ENCODE data around the gene ZNF521. TPM values are rescaled to one million over a fixed set of nuclear protein-coding genes. Genes with fewer than 3 reads are reported as not detected.

ZNF521 gene
- total and polyA plus RNA-seq, 10 of the 15 experiments (the other 5 are each of a cell fraction or from before 2014, with no cell fraction given) = 0.02 to 0.05 (median 0.04) TPM; not detected in 6

DNA sequence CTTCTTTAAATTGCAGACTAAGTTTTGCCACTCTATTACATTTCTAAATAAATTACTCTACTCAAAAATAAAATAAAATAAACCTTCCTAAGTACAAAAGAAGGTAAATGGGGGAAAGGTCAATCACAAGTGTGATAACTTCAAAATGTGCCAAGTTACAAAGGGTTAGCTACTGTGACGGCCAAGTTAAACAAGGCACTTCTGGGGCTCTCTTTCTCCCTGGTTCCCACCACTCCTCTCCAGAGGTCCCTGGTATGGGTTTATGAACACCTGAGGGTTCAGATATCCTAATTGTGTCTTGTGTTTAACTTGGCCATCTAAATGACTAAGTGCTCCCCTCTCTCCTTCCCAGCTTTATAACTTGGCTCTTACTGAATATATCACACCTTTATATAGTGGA, 5.4 kb downstream of the ZNF521 start:
- Histone ChIP-seq H3K4me2 (ENCODE audit: control insufficient read depth, insufficient read depth) (no peak overlapping the region), H3K36me3 (ENCODE audit: control insufficient read depth in 2 of 2, insufficient read depth in 2 of 2, low read length in 1 of 2) (no peaks in the 10 kb centered on the region), H3K9me3 (replicated peaks; ENCODE audit: control insufficient read depth, insufficient read depth, low read length) (no peaks in the 10 kb centered on the region), H3K9ac (ENCODE audit: control insufficient read depth, insufficient read depth, low read length) (no peak overlapping the region), H3K27ac (ENCODE audit: control insufficient read depth, insufficient read depth) (no peak overlapping the region), H3K79me2 (ENCODE audit: control insufficient read depth, insufficient read depth, low read length) (no peaks in the 10 kb centered on the region), H3K4me1 (ENCODE audit: control insufficient read depth, insufficient read depth, low read length) (no peaks in the 10 kb centered on the region), H3K27me3 (replicated peaks in 1 of 2; ENCODE audit: control insufficient read depth in 2 of 2, insufficient read depth in 2 of 2, low read length in 1 of 2) (peaks cover 3 to 17% of the 10 kb centered on the region in 2 experiments; a peak in 3 of 4 replicates), H2AFZ (ENCODE audit: control insufficient read depth, low read depth, low read length) (no peak overlapping the region), H4K20me1 (ENCODE audit: control insufficient read depth, insufficient read depth) (no peaks in the 10 kb centered on the region), H3K4me3 (no peak overlapping the region)
- BruUV-seq (replicated peaks) = no TSS peak
- ChIA-PET POLR2A (no interaction called here), SMC1A (ENCODE audit: uncharacterized antibody, unreplicated experiment) (no interaction called here), CTCF (no interaction called here), RAD21 (ENCODE audit: unreplicated experiment) (no interaction called here)
- TF ChIP-seq, protein P1, sequence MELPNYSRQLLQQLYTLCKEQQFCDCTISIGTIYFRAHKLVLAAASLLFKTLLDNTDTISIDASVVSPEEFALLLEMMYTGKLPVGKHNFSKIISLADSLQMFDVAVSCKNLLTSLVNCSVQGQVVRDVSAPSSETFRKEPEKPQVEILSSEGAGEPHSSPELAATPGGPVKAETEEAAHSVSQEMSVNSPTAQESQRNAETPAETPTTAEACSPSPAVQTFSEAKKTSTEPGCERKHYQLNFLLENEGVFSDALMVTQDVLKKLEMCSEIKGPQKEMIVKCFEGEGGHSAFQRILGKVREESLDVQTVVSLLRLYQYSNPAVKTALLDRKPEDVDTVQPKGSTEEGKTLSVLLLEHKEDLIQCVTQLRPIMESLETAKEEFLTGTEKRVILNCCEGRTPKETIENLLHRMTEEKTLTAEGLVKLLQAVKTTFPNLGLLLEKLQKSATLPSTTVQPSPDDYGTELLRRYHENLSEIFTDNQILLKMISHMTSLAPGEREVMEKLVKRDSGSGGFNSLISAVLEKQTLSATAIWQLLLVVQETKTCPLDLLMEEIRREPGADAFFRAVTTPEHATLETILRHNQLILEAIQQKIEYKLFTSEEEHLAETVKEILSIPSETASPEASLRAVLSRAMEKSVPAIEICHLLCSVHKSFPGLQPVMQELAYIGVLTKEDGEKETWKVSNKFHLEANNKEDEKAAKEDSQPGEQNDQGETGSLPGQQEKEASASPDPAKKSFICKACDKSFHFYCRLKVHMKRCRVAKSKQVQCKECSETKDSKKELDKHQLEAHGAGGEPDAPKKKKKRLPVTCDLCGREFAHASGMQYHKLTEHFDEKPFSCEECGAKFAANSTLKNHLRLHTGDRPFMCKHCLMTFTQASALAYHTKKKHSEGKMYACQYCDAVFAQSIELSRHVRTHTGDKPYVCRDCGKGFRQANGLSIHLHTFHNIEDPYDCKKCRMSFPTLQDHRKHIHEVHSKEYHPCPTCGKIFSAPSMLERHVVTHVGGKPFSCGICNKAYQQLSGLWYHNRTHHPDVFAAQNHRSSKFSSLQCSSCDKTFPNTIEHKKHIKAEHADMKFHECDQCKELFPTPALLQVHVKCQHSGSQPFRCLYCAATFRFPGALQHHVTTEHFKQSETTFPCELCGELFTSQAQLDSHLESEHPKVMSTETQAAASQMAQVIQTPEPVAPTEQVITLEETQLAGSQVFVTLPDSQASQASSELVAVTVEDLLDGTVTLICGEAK (IDR thresholded peaks at IDR 0.05; ENCODE audit: borderline replicate concordance) = no peak
- TF ChIP-seq EED (IDR thresholded peaks at IDR 0.05; ENCODE audit: low read depth) (no peak), CHD1 (IDR thresholded peaks at IDR 0.05; ENCODE audit: low read depth, low read length) (no peak), FOS (IDR thresholded peaks at IDR 0.05; ENCODE audit: borderline replicate concordance, extremely low read depth, insufficient read length) (no peak), STAT1 (conservative IDR thresholded peaks at IDR 0.05) (no peak), HDAC6 (IDR thresholded peaks at IDR 0.05; ENCODE audit: unreplicated experiment) (no peak), TCF3 (IDR thresholded peaks at IDR 0.05; ENCODE audit: borderline replicate concordance, insufficient read depth, low read depth, low read length) (no peak), ASH2L (IDR thresholded peaks at IDR 0.05; ENCODE audit: borderline replicate concordance, low read depth) (no peak), NFYA (IDR thresholded peaks at IDR 0.05; ENCODE audit: borderline replicate concordance, low read depth, low read length) (no peak), YBX1 (IDR thresholded peaks at IDR 0.05) (no peak), CBX5 (IDR thresholded peaks at IDR 0.05; ENCODE audit: low read depth) (no peak), POLR2AphosphoS5 (IDR thresholded peaks at IDR 0.05; ENCODE audit: low read length) (no peak), NFXL1 (IDR thresholded peaks at IDR 0.05; ENCODE audit: borderline replicate concordance) (no peak), MTA3 (IDR thresholded peaks at IDR 0.05; ENCODE audit: borderline replicate concordance, low read length) (no peak), CREB1 (IDR thresholded peaks at IDR 0.05; ENCODE audit: low read depth) (no peak)
- TF ChIP-seq, protein P2, sequence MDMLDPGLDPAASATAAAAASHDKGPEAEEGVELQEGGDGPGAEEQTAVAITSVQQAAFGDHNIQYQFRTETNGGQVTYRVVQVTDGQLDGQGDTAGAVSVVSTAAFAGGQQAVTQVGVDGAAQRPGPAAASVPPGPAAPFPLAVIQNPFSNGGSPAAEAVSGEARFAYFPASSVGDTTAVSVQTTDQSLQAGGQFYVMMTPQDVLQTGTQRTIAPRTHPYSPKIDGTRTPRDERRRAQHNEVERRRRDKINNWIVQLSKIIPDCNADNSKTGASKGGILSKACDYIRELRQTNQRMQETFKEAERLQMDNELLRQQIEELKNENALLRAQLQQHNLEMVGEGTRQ (IDR thresholded peaks at IDR 0.05; ENCODE audit: borderline replicate concordance, low read depth, low read length) = no peak
- DNase-seq (ENCODE audit: low read depth, low spot score) = no peak
- 94% methylated on average over 1 of the region's 1 CpG for WGBS (ENCODE audit: insufficient coverage, insufficient replicate concordance, low lambda C conversion rate, missing lambda C conversion rate)
- no peak for FAIRE-seq
- intact Hi-C loops (cut with micrococcal nuclease; ENCODE audit: unreplicated experiment) = no loop called here
- in situ Hi-C loops (cut with MboI) = no loop called here
- ATAC-seq = no peak
